Measurements from ENCODE around the gene LEAP2.
A peak's percentile ranks its signal among the peaks of the same experiment; 100 is the strongest.

LEAP2 gene

GRCh38 chr5:132873119-132873929 lies at the start of gene LEAP2:
TSS of gene LEAP2 (plus strand) at chr5:132873668. CDS start at chr5:132873695, 27 bp downstream.
- DNase-seq: no peak

- no peak for DNase-seq
Measured at GRCh38 chr5:132824426-132824825, 49.0 kb upstream of the LEAP2 start.

- DNase-seq: no peak
Measured at GRCh38 chr5:132825033-132825833, 48.2 kb upstream of the LEAP2 start.

- no peak for DNase-seq
Measured at GRCh38 chr5:132825834-132826391, 47.6 kb upstream of the LEAP2 start.

- DNase-seq: no peak
Measured at GRCh38 chr5:132826424-132827082, 46.9 kb upstream of the LEAP2 start.

GRCh38 chr5:132827943-132828673 lies 45.4 kb upstream of the LEAP2 start:
- DNase-seq: no peak

GRCh38 chr5:132828846-132829494 lies 44.5 kb upstream of the LEAP2 start:
- DNase-seq: no peak

GRCh38 chr5:132829742-132830435 lies 43.6 kb upstream of the LEAP2 start:
- peak; percentile 76 for DNase-seq

GRCh38 chr5:132830436-132831094 lies 42.9 kb upstream of the LEAP2 start, which contains the start of gene SHROOM1:
TSS of gene SHROOM1 (minus strand) at chr5:132830647. CDS start at chr5:132826140, 4,507 bp downstream.
- DNase-seq: peak; percentile 28

GRCh38 chr5:132831095-132831860 lies 42.2 kb upstream of the LEAP2 start:
- no peak for DNase-seq

GRCh38 chr5:132832612-132833011 lies 40.9 kb upstream of the LEAP2 start:
- DNase-seq: no peak

- no peak for DNase-seq
Measured at GRCh38 chr5:132834057-132834456, 39.4 kb upstream of the LEAP2 start.

- DNase-seq: no peak
Measured at GRCh38 chr5:132836852-132837251, 36.6 kb upstream of the LEAP2 start.

GRCh38 chr5:132837868-132838267 lies 35.6 kb upstream of the LEAP2 start:
- no peak for DNase-seq

- no peak for DNase-seq
Measured at GRCh38 chr5:132838516-132839282, 34.8 kb upstream of the LEAP2 start.

GRCh38 chr5:132839426-132840301 lies 33.8 kb upstream of the LEAP2 start:
- no peak for DNase-seq

- no peak for DNase-seq
Measured at GRCh38 chr5:132840313-132840712, 33.2 kb upstream of the LEAP2 start.

- no peak for DNase-seq
Measured at GRCh38 chr5:132840896-132841295, 32.6 kb upstream of the LEAP2 start.
